Activated naive CD4-positive, alpha-beta T cell treated with anti-CD3 and anti-CD28 coated beads, Interleukin-2, amount 50 U/mL, for 72 hours (primary cell): ENCODE results near the gene SMAD3. TPM values are rescaled to one million over a fixed set of nuclear protein-coding genes. Genes with fewer than 3 reads are reported as not detected.
A peak's percentile ranks its signal among the peaks of the same experiment; 100 is the strongest.
"Not testable (repeated sequence)": the region's sequence is repeated elsewhere in the genome, so short reads cannot be mapped to it uniquely, and the experiment has no call there.

Source experiments
- ATAC-seq, 2 donors: fragments of 150-1000 bp; cut with Tn5 transposase; 2 replicates each; pipeline ENCODE4 v1.10.0; 2021; ENCODE audit warnings: mild to moderate bottlenecking in 2 of 2, moderate library complexity in 2 of 2
- DNase-seq, 2 donors: peaks; one replicate each; pipeline ENCODE4 v3.0.0; 2021 to 2022; ENCODE audit warnings: low spot score in 2 of 2
- H3K27ac Mint-ChIP-seq, 2 donors: one replicate each; pipeline ENCODE4 v1.8.0; 2022; ENCODE audit warnings: mild to moderate bottlenecking in 2 of 2, mixed read lengths in 2 of 2
- H3K36me3 Mint-ChIP-seq, 2 donors: one replicate each; pipeline ENCODE4 v1.8.0; 2022; ENCODE audit warnings: mixed read lengths in 2 of 2
- H3K9me3 Mint-ChIP-seq, 2 donors: one replicate each; pipeline ENCODE4 v1.8.0; 2022; ENCODE audit warnings: mixed read lengths in 2 of 2
- total RNA-seq, 2 donors: library from RNA; stranded (reverse); gene quantifications; one replicate each; pipeline ENCODE4 v1.2.3, GENCODE V29; 2022

SMAD3 gene
- 10 to 100 TPM; 15.4 to 75.9 TPM for total RNA-seq

- peak; percentile 56 to 73 for ATAC-seq
- Mint-ChIP-seq H3K27ac (peak within 1 kb of the TSS; percentile 89 to 92), H3K36me3 (peaks cover 0 to 25% of the 10 kb centered on the region in 2 donors), H3K9me3 (no peaks in the 10 kb centered on the region)
- DNase-seq, result peak; percentile 75 to 79
Observed at GRCh38 chr15:67065531-67066005, at the start of gene SMAD3. Gene SMAD3 (plus strand): TSS chr15:67065602. CDS start chr15:67066155, 553 bp downstream.

DNA sequence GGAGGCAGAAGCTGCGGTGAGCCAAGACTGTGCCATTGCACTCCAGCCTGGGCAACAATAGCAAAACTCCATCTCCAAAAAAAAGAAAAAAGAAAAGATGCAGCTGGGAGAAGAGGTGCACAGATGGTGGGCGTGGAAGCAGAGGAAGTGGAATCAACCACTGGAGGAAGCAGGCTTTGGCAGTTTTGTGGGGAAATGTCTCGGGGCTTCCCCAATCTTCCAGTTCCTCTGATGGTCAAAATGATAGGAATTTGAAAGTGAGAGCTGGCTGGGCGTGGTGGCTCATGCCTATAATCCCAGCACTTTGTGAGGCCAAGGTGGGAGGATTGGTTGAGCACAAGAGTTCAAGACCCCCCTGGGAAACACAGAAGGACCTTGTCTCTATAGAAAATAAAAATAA, 48.1 kb upstream of the SMAD3 start:
- ATAC-seq (no peak), DNase-seq (no peak)
- no peaks in the 10 kb centered on the region for H3K36me3 Mint-ChIP-seq
- H3K27ac Mint-ChIP-seq, result no peak overlapping the region
- H3K9me3 Mint-ChIP-seq, result no peaks in the 10 kb centered on the region

- ATAC-seq, result no peak
- Mint-ChIP-seq H3K36me3 (no peaks in the 10 kb centered on the region), H3K9me3 (no peaks in the 10 kb centered on the region), H3K27ac (no peak overlapping the region)
- no peak for DNase-seq
Observed at GRCh38 chr15:67018026-67018425, 47.4 kb upstream of the SMAD3 start.

DNA sequence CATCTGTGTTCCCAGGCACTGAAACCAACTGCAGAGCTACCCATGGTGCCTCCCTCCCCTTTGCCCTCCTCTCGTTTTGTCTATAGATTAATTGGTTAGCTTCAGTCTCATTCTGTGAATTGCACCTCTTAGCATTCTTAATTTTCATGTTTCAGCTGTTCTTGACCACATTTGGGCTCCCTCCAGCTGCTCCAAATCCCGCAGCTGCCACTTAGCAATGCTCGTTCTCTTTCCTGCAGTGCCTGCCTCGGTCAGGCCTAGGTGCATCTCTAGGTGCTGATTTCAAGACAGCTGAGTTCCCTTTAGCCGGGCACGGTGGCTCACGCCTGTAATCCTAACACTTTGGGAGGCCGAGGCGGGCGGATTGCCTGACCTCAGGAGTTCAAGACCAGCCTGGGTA, 47.0 kb upstream of the SMAD3 start:
- no peak for ATAC-seq
- no peak for DNase-seq
- no peaks in the 10 kb centered on the region for H3K9me3 Mint-ChIP-seq
- H3K27ac Mint-ChIP-seq, result no peak overlapping the region
- no peaks in the 10 kb centered on the region for H3K36me3 Mint-ChIP-seq

DNA sequence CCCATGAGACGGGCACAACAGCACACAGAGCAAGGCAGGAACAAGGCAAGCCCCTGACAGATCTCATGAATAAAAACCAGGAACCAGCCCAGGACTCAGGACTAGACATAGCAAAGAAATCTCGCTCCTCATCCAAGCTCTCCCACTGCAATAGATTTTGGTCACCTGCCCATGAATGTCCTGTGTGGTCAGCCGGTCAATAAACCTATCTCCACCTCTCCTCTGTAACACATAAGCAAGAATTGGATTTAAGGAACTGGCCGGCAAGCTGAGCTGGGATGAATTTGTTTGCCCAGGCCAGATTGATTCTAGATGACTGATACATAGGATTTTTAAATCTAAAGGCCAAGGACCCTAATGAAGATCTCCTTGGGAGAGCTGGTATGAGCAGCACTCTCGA, 46.3 kb upstream of the SMAD3 start:
- Mint-ChIP-seq H3K36me3 (no peaks in the 10 kb centered on the region), H3K27ac (no peak overlapping the region), H3K9me3 (no peaks in the 10 kb centered on the region)
- ATAC-seq (no peak), DNase-seq (no peak)

DNA sequence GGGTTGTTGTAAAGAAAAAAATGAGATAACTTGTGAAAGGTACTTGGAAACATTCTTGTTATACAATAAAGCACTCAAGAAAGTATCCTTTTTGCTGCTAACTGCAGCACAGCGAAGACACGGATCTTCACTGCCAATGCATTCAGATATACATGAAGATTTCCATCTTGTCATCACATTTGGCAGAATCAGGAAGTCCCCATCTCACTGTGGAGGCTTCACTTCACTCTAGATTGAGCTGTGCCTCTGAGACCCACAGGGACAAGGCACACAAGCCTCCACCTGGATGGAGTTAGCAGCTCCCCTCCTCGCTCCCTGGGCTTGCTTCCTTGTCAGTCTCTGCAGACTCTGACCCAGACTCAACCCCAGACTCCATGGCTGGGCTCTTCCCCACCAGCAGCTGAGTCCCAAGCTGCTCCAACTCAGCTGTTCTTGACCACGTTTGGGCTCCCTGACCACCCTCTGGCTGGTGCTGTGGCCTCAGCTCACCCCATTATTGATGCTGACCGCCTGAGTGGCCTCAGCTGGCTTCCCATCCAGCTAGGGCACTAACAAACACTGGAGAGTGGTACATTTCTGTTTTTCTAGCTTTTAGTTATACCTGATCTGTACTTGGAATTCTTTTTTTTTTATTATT, 45.4 kb upstream of the SMAD3 start:
- no peak overlapping the region for H3K27ac Mint-ChIP-seq
- no peaks in the 10 kb centered on the region for H3K9me3 Mint-ChIP-seq
- H3K36me3 Mint-ChIP-seq, result no peaks in the 10 kb centered on the region
- ATAC-seq (no peak), DNase-seq (no peak)

DNA sequence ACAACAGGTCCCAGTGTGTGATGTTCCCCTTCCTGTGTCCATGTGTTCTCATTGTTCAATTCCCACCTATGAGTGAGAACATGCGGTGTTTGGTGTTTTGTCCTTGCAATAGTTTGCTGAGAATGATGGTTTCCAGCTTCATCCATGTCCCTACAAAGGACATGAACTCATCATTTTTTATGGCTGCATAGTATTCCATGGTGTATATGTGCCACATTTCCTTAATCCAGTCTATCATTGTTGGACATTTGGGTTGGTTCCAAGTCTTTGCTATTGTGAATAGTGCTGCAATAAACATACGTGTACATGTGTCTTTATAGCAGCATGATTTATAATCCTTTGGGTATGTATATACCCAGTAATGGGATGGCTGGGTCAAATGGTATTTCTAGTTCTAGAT, 44.7 kb upstream of the SMAD3 start:
- H3K36me3 Mint-ChIP-seq, DNase-seq, ATAC-seq, H3K9me3 Mint-ChIP-seq, H3K27ac Mint-ChIP-seq: not testable (repeated sequence)

DNA sequence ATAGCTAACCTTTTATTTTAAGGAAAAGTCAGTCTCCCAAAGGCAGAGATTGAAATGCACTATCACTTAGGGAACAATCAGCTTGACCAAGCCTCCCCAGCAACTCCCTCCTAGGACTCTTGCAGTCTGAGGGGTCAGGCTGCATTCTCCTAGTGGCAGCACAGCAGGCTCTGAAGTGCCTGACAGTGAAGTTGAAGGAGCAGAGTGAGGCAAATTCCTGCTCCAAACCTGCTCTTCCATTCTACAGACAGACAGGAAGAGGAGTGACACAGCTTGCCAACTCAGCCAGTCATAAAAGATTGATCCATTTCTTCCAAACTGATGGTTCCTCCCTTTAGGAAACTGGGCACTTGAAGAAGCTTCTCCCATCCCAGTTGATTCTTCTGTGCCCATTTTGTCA, 43.9 kb upstream of the SMAD3 start:
- H3K27ac Mint-ChIP-seq, result no peak overlapping the region
- H3K9me3 Mint-ChIP-seq, result no peaks in the 10 kb centered on the region
- DNase-seq (no peak), ATAC-seq (no peak)
- no peaks in the 10 kb centered on the region for H3K36me3 Mint-ChIP-seq

DNA sequence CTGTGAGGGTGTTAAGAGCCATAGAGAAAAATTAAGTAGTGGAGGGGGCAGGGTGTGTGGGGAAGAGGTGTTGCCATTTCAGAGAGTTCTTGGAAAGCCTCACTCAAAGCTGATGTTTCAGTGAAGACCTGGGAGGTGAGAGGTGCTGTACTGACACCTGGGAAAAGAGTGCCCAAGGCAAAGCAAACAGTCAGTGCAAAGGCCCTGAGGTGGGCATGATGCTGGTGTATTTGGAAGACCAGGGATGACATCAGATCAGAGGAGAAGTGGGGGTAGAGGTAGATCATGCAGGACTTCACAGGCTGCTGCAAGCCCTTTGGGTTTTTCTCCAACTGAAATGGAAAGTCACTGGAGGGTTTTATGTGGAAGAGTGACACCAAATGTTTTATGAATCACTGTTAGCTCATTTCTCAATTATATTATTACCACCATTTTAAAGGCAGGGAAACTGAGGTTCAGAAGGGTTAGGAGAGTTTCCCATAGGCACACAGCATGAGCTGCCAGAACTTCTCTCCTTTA, 42.8 kb upstream of the SMAD3 start:
- no peak overlapping the region for H3K27ac Mint-ChIP-seq
- no peak for DNase-seq
- no peaks in the 10 kb centered on the region for H3K9me3 Mint-ChIP-seq
- ATAC-seq, result no peak
- no peaks in the 10 kb centered on the region for H3K36me3 Mint-ChIP-seq

DNA sequence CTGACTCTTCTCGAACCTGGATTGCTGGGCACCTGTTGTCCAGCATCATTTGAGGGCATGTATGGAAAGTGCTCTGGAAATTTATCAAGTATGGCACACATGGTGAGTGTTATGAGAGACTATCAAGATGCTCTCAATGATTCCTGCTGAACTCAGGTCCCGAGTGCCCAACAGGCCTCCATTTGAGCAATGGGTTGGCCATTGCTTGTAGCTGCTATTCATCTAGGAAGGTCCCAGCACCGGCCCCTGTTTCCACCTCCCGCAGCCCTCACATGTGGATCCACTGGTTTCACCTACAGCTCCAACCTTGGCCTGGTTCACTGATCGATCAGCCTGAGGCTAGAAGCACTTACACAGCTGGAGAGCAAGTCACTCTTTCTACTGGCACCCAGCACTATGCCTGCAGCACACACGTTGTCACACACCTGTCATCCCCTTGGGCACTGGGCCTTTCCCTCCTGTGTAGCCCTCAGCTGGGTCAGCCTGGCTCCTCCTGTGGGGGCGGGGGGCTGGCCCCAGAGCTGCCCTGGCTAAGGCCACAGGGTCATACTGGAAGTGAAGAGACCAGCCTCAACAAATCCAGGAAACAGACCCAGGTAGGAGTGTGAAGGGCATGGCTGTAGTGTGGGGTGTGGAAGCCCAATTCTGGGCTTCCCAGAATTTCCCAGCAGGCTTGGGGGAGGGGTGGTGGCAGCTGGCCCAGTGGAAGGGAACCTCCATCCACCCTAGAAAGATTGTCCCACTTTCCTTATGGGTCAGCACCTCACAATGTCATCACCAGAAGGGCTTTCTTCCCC, 41.7 kb upstream of the SMAD3 start:
- H3K27ac Mint-ChIP-seq, result peak overlapping the region in 1 of 2 donors; percentile 54
- peaks cover 0 to 3% of the 10 kb centered on the region in 2 donors for H3K9me3 Mint-ChIP-seq
- H3K36me3 Mint-ChIP-seq, result no peaks in the 10 kb centered on the region
- ATAC-seq (peak in 1 of 2 donors; percentile 56), DNase-seq (no peak)

DNA sequence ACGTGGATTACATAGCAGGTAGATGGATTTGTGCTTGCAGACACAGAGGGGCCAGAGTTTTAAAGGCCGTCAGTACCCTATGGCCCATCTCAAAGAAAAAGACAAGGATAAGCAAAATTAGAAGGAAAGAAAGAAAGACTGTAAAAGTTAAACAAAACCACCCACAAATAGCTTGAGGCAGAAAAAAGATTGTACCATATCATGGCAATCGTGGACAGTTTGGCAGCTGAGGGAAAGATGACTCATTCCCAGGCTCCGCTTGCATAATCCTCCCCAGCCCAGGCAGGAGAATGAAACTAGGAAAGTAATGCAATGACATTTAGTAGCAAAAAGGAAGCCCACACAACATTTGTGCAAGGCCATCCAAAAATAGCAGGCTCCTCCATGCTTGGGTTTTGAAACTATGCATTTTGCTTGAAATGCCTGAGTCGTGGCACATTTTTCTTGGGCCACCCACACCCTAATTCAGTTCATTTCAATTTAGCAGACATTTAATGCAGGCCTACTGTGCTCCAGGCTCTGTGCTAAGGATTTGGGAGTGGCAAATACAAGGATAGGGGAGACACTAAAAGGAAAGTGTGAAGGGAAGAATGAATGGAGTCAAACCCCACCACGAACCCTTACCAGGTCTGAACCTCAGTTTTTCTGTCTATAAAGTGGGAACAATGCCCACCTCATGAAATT, 40.9 kb upstream of the SMAD3 start:
- peaks cover 0 to 3% of the 10 kb centered on the region in 2 donors for H3K9me3 Mint-ChIP-seq
- ATAC-seq (peak; percentile 72 to 79), DNase-seq (peak; percentile 29 to 59)
- H3K36me3 Mint-ChIP-seq, result no peaks in the 10 kb centered on the region
- peak overlapping the region; percentile 23 to 54 for H3K27ac Mint-ChIP-seq

DNA sequence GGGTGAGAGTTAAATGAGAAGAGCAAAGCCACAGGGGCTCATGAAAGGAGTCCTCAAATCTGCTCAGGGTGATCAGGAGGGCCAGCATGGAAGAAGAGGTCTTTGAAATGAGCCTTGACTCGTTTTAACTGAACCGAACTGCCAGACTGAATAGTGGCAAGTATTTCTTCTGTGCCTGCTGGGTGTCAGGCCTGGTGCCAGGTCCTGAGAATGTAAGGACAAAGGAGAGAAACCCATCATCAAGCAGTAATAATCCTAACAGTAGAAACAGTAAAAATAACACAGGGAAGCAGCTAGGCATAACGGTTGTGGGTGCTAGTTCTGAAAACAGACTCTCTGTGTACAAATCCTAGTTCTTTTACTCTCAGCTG, 40.4 kb upstream of the SMAD3 start:
- Mint-ChIP-seq H3K27ac (peak overlapping the region; percentile 23 to 54), H3K9me3 (peaks cover 0 to 3% of the 10 kb centered on the region in 2 donors)
- ATAC-seq, result no peak

GRCh38 chr15:67025719-67026609, 39.4 kb upstream of the SMAD3 start:
- DNase-seq (no peak), ATAC-seq (no peak)
- Mint-ChIP-seq H3K36me3 (no peaks in the 10 kb centered on the region), H3K27ac (no peak overlapping the region), H3K9me3 (peaks cover 0 to 3% of the 10 kb centered on the region in 2 donors)

More for the DNA sequence above, 40.4 kb upstream of the SMAD3 start:
- no peak for DNase-seq
- H3K36me3 Mint-ChIP-seq, result no peaks in the 10 kb centered on the region

DNA sequence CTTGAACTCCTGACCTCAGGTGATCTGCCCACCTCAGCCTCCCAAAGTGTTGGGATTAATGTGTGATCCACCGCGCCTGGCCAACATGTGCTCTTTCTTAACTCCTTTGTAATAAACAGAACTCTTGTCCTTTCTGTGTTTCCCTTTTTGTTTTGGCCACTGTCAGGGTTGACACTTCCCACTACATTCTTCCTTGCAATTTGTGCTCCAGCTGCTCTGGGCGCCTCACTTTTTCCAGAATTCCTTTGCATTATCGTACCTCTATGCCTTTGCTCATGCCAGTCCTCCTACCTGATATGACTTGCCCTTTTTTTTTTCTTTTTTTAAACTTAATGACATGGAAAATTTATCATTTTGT, 38.8 kb upstream of the SMAD3 start:
- H3K9me3 Mint-ChIP-seq, result peaks cover 0 to 3% of the 10 kb centered on the region in 2 donors
- ATAC-seq, result no peak
- no peaks in the 10 kb centered on the region for H3K36me3 Mint-ChIP-seq

GRCh38 chr15:67028440-67028839, 37.0 kb upstream of the SMAD3 start:
- not testable (repeated sequence) for H3K36me3 Mint-ChIP-seq, ATAC-seq, H3K9me3 Mint-ChIP-seq, DNase-seq, H3K27ac Mint-ChIP-seq

More for the DNA sequence above, 38.8 kb upstream of the SMAD3 start:
- no peak for DNase-seq
- no peak overlapping the region for H3K27ac Mint-ChIP-seq

- ATAC-seq, result no peak
- no peak for DNase-seq
- Mint-ChIP-seq H3K9me3 (peaks cover 0 to 3% of the 10 kb centered on the region in 2 donors), H3K27ac (no peak overlapping the region), H3K36me3 (no peaks in the 10 kb centered on the region)
Observed at GRCh38 chr15:67030036-67030762, 35.2 kb upstream of the SMAD3 start.
